H1 (cell line): ENCODE data around the gene RPS6KA6. TPM values are rescaled to one million over a fixed set of nuclear protein-coding genes. Genes with fewer than 3 reads are reported as not detected.

ENCODE experiments used
- CTCF ChIA-PET: fragments of 300-600 bp; sonication (Branson Sonifier 250); formaldehyde crosslinking; loops from one replicate; lab custom pipeline; 2021; ENCODE audit not compliant: partially characterized antibody; lab: Charles Lee
- POLR2A ChIA-PET: fragments of 300-600 bp; sonication (Branson Sonifier 250); formaldehyde crosslinking; loops from one replicate; lab custom pipeline; 2021; ENCODE audit warnings: inconsistent platforms; ENCODE audit not compliant: partially characterized antibody; lab: Charles Lee
- DNase-seq, 2 experiments: peaks; one replicate each; pipeline versions ENCODE4 v3.0.0 to v3.0.0-alpha.2; 2010 to 2022; ENCODE audit warnings: low spot score in 2 of 2, low read depth in 1 of 2, mixed read lengths in 1 of 2
- FAIRE-seq: peaks from 2 replicates; lab custom pipeline; 2011; peaks lifted over from hg19 to GRCh38; lab: Jason Lieb, UNC
- H2AFZ ChIP-seq: 2 replicates; pipeline ENCODE4 v1.8.1; 2012; ENCODE audit warnings: low read length, inconsistent platforms
- H2AK5ac ChIP-seq: 2 replicates; pipeline ENCODE4 v1.6.1; 2013; ENCODE audit warnings: low read depth, low read length
- H2BK120ac ChIP-seq: replicated peaks from 2 replicates; pipeline ENCODE3; 2013; ENCODE audit warnings: low read depth, low read length, inconsistent platforms
- H2BK12ac ChIP-seq: 2 replicates; pipeline ENCODE4 v1.6.1; 2013; ENCODE audit warnings: low read depth, low read length
- H2BK15ac ChIP-seq: 2 replicates; pipeline ENCODE4 v1.6.1; 2013; ENCODE audit warnings: low read length
- H2BK20ac ChIP-seq: 2 replicates; pipeline ENCODE4 v1.6.1; 2013; ENCODE audit warnings: low read length
- H2BK5ac ChIP-seq: 2 replicates; pipeline ENCODE4 v1.6.1; 2013; ENCODE audit warnings: low read depth, low read length
- H3K14ac ChIP-seq: 2 replicates; pipeline ENCODE4 v1.6.1; 2013; ENCODE audit warnings: inconsistent platforms; ENCODE audit not compliant: insufficient read length
- H3K18ac ChIP-seq: 2 replicates; pipeline ENCODE4 v1.6.1; 2013; ENCODE audit warnings: low read length; ENCODE audit errors: extremely low read depth
- H3K23ac ChIP-seq: 2 replicates; pipeline ENCODE4 v1.6.1; 2013; ENCODE audit warnings: inconsistent platforms; ENCODE audit not compliant: insufficient read length
- H3K23me2 ChIP-seq: 2 replicates; pipeline ENCODE4 v1.6.1; 2013; ENCODE audit warnings: low read depth, low read length
- H3K27ac ChIP-seq: 2 replicates; pipeline ENCODE4 v1.6.1; 2011; ENCODE audit warnings: low read depth, low read length, inconsistent platforms
- H3K27me3 ChIP-seq, 4 experiments: replicated peaks in 1 of 4; 1 replicate in 1 of 4; 2 replicates in 3 of 4; pipeline versions ENCODE4 v1.6.1 to v1.8.1; 2011 to 2013; ENCODE audit warnings: low read length in 3 of 4, mild to moderate bottlenecking in 3 of 4, inconsistent platforms in 2 of 4, mixed read lengths in 2 of 4, moderate library complexity in 1 of 4; ENCODE audit not compliant: control insufficient read depth in 3 of 4, insufficient read depth in 3 of 4; ENCODE audit errors: extremely low read depth in 1 of 4
- H3K36me3 ChIP-seq, 4 experiments: 2 replicates each; pipeline versions ENCODE4 v1.6.1 to v1.8.1; 2011 to 2013; ENCODE audit warnings: mild to moderate bottlenecking in 4 of 4, low read length in 3 of 4, moderate library complexity in 2 of 4, control low read depth in 1 of 4, inconsistent platforms in 1 of 4; ENCODE audit not compliant: insufficient read depth in 4 of 4, control insufficient read depth in 2 of 4
- H3K4ac ChIP-seq: replicated peaks from 2 replicates; pipeline ENCODE3; 2013; ENCODE audit warnings: low read length, low read depth, mixed read lengths, inconsistent platforms; ENCODE audit not compliant: insufficient read length
- H3K4me1 ChIP-seq, 4 experiments: replicated peaks in 1 of 4; 1 replicate in 1 of 4; 2 replicates in 3 of 4; pipeline versions ENCODE4 v1.6.1 to v1.8.1; 2011 to 2013; ENCODE audit warnings: low read length in 3 of 4, inconsistent platforms in 2 of 4, mixed read lengths in 1 of 4; ENCODE audit not compliant: insufficient read depth in 4 of 4, control insufficient read depth in 3 of 4
- H3K4me2 ChIP-seq, 2 experiments: 2 replicates each; pipeline versions ENCODE4 v1.6.1 to v1.8.1; 2011 to 2013; ENCODE audit warnings: low read depth in 2 of 2, low read length in 2 of 2, control low read depth in 1 of 2, inconsistent platforms in 1 of 2, mild to moderate bottlenecking in 1 of 2; ENCODE audit not compliant: insufficient read depth in 1 of 2
- H3K4me3 ChIP-seq, 4 experiments: fragments of 200-600, 300-600 bp in 1 of 4; sonication (generic), shearing (Covaris generic), sonication (Bioruptor Twin) in 1 of 4; 2 replicates each; pipeline versions ENCODE4 v1.5.1 to v1.8.1; 2011 to 2016; ENCODE audit warnings: low read length in 4 of 4, low read depth in 3 of 4, control low read depth in 2 of 4, inconsistent platforms in 2 of 4, mild to moderate bottlenecking in 2 of 4, mixed read lengths in 1 of 4, moderate library complexity in 1 of 4; ENCODE audit not compliant: insufficient read depth in 2 of 4; ENCODE audit errors: extremely low read depth in 1 of 4
- H3K56ac ChIP-seq: replicated peaks from 2 replicates; pipeline ENCODE3; 2013; ENCODE audit warnings: low read depth, mild to moderate bottlenecking, mixed read lengths, low read length, inconsistent platforms; ENCODE audit not compliant: insufficient read length
- H3K79me1 ChIP-seq: 2 replicates; pipeline ENCODE4 v1.6.1; 2013; ENCODE audit warnings: low read depth, low read length, control low read depth
- H3K79me2 ChIP-seq, 2 experiments: 2 replicates each; pipeline versions ENCODE4 v1.6.1 to v1.8.1; 2012 to 2013; ENCODE audit warnings: low read length in 2 of 2, mild to moderate bottlenecking in 2 of 2, inconsistent platforms in 1 of 2; ENCODE audit not compliant: insufficient read depth in 2 of 2, control insufficient read depth in 1 of 2
- H3K9ac ChIP-seq, 4 experiments: replicated peaks in 1 of 4; 1 replicate in 1 of 4; 2 replicates in 3 of 4; pipeline versions ENCODE4 v1.6.1 to v1.8.1; 2011 to 2013; ENCODE audit warnings: low read depth in 3 of 4, low read length in 3 of 4, control low read depth in 2 of 4, mild to moderate bottlenecking in 2 of 4, moderate library complexity in 2 of 4, inconsistent platforms in 1 of 4; ENCODE audit errors: extremely low read depth in 1 of 4
- H3K9me3 ChIP-seq, 2 experiments: 2 replicates each; pipeline versions ENCODE4 v1.6.1 to v1.8.1; 2012 to 2013; ENCODE audit warnings: mild to moderate bottlenecking in 2 of 2, moderate library complexity in 2 of 2, control low read depth in 1 of 2, inconsistent platforms in 1 of 2, low read depth in 1 of 2, low read length in 1 of 2, mixed read lengths in 1 of 2; ENCODE audit not compliant: insufficient read depth in 2 of 2
- H4K20me1 ChIP-seq, 2 experiments: replicated peaks in 1 of 2; 2 replicates each; pipeline versions ENCODE3 to v1.8.1; 2011 to 2013; ENCODE audit warnings: inconsistent platforms in 2 of 2, low read length in 2 of 2, mild to moderate bottlenecking in 1 of 2; ENCODE audit not compliant: insufficient read depth in 2 of 2, control insufficient read depth in 1 of 2
- H4K5ac ChIP-seq: 2 replicates; pipeline ENCODE4 v1.6.1; 2013; ENCODE audit warnings: low read length, low read depth, mixed read lengths, inconsistent platforms; ENCODE audit not compliant: insufficient read length
- H4K8ac ChIP-seq: 2 replicates; pipeline ENCODE4 v1.8.0; 2013; ENCODE audit warnings: mild to moderate bottlenecking, moderate library complexity, low read length, inconsistent platforms; ENCODE audit not compliant: insufficient read depth; ENCODE audit errors: extremely low read depth
- H4K91ac ChIP-seq: replicated peaks from 2 replicates; pipeline ENCODE3; 2013; ENCODE audit warnings: low read length, mixed read lengths, inconsistent platforms; ENCODE audit not compliant: insufficient read length
- POLR2AphosphoS5 ChIP-seq: IDR thresholded peaks from 2 replicates; pipeline ENCODE4 v1.6.1; 2011; ENCODE audit warnings: low read depth, low read length
- WGBS, 2 experiments: shearing (Covaris generic) in 1 of 2; methylation state at CpG; one replicate each; pipeline versions ENCODE4 v1.1.6 to v1.1.7; 2013 to 2015; ENCODE audit warnings: low lambda C conversion rate in 2 of 2, mixed read lengths in 2 of 2, inconsistent platforms in 1 of 2, low coverage in 1 of 2, missing lambda C conversion rate in 1 of 2; ENCODE audit not compliant: insufficient replicate concordance in 2 of 2, insufficient coverage in 1 of 2, insufficient read length in 1 of 2; ENCODE audit errors: extremely low coverage in 1 of 2, missing lambda C conversion rate in 1 of 2; 5-methylcytosine and 5-hydroxymethylcytosine counted together
- polyA plus RNA-seq, 7 experiments: library from polyadenylated mRNA; depleted of rRNA in 3 of 7; stranded (reverse) in 5 of 7; unstranded in 2 of 7; fragments of >200 nt in 5 of 7; fragments of 200-250 nt in 2 of 7; gene quantifications; 1 replicate in 5 of 7; 2 replicates in 1 of 7; 4 replicates in 1 of 7; pipeline versions ENCODE4 v1.2.1 to v1.2.3, GENCODE V29; 2011 to 2013; ENCODE audit warnings: missing spikeins in 2 of 7, mixed read lengths in 2 of 7
- total RNA-seq: library from RNA; stranded (reverse); fragmentation: NEBNext Ultra II Directional; extraction: Animal tissue kit (Norgen Biotek cat#: 25700); gene quantifications from 2 replicates; pipeline ENCODE4 v1.2.1, GENCODE V29; 2021

The RPS6KA6 gene
- total and polyA plus RNA-seq, 2 of the 8 experiments (the other 6 are each of a cell fraction or from before 2014, with no cell fraction given): 3.5 to 14.6 TPM

DNA sequence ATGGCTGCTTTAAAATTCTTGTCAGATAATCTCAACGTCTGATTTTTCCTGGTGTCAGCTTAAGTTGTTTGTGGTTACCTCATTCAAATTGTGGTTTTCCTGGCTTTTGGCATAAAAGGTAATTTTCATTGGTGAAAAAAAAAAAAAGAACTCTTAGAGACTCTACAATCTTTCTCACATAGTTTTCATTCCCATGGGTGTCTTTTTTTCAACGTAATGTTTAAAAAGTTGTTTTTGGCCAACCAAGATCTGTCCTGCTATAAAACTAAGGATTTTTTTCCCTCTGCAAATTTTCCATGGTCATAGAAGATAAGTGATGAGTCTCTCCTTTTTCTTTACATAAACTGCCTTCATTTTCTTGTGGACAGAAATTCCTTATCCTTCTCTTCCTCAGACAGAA lies 28.9 kb upstream of the RPS6KA6 start:
- Histone ChIP-seq H3K9me3 (no peaks in the 10 kb centered on the region), H2BK20ac (no peak overlapping the region), H3K79me1 (no peaks in the 10 kb centered on the region), H2BK12ac (no peak overlapping the region), H2AK5ac (no peak overlapping the region), H3K56ac (no peak overlapping the region), H4K91ac (no peak overlapping the region), H3K27ac (no peak overlapping the region), H2BK5ac (no peak overlapping the region), H3K4me1 (peaks cover 0 to 2% (median 0%) of the 10 kb centered on the region in 4 experiments; a peak in 2 of 7 replicates), H3K4me3 (no peak overlapping the region), H2BK120ac (no peak overlapping the region), H2BK15ac (no peak overlapping the region), H3K14ac (no peak overlapping the region), H3K4ac (no peak overlapping the region), H3K23ac (no peak overlapping the region), H3K18ac (no peak overlapping the region), H3K79me2 (no peaks in the 10 kb centered on the region), H3K4me2 (no peak overlapping the region), H3K9ac (no peak overlapping the region), H4K8ac (no peak overlapping the region), H2AFZ (no peak overlapping the region), H4K5ac (no peak overlapping the region), H3K23me2 (no peaks in the 10 kb centered on the region), H3K36me3 (no peaks in the 10 kb centered on the region), H4K20me1 (no peaks in the 10 kb centered on the region), H3K27me3 (no peaks in the 10 kb centered on the region)
- no peak for TF ChIP-seq POLR2AphosphoS5
- 92% methylated on average over 2 of the region's 2 CpGs; no CpG with 5 or more reads in 1 of the 2 experiments for WGBS, 2 experiments
- FAIRE-seq (no peak), DNase-seq (no peak)
- CTCF ChIA-PET: interaction anchor here (0.8 to 0.9 kb wide), 2 partner anchors 9 to 170 kb away, joined by 3 read pairs; no protein-coding TSS in a partner anchor
- POLR2A ChIA-PET: no interaction called here
